Trophoblast cell (in vitro differentiated cells and primary cell): ENCODE measurements around the gene KCNJ16.

Experiments used
- DNase-seq, 2 donors: peaks; one replicate each; pipeline ENCODE4 v3.0.0-alpha.2; 2016
- H2AFZ ChIP-seq: 2 replicates; pipeline ENCODE4 v1.6.1; 2013; ENCODE audit warnings: low read length, moderate library complexity, mild to moderate bottlenecking; ENCODE audit not compliant: insufficient read depth, poor library complexity
- H2AK5ac ChIP-seq: 2 replicates; pipeline ENCODE4 v1.6.1; 2013; ENCODE audit warnings: mild to moderate bottlenecking, low read length
- H2BK120ac ChIP-seq: 2 replicates; pipeline ENCODE4 v1.6.1; 2013; ENCODE audit warnings: low read length, mild to moderate bottlenecking, moderate library complexity; ENCODE audit not compliant: insufficient read depth, poor library complexity
- H2BK12ac ChIP-seq: 2 replicates; pipeline ENCODE4 v1.6.1; 2013; ENCODE audit warnings: mild to moderate bottlenecking, low read length, moderate library complexity
- H2BK5ac ChIP-seq: 2 replicates; pipeline ENCODE4 v1.6.1; 2013; ENCODE audit warnings: low read length, low read depth, moderate library complexity, mild to moderate bottlenecking; ENCODE audit not compliant: poor library complexity
- H3K14ac ChIP-seq: 2 replicates; pipeline ENCODE4 v1.6.1; 2013; ENCODE audit warnings: mild to moderate bottlenecking, low read length
- H3K18ac ChIP-seq: 2 replicates; pipeline ENCODE4 v1.6.1; 2013; ENCODE audit warnings: mild to moderate bottlenecking, low read length
- H3K23ac ChIP-seq: 2 replicates; pipeline ENCODE4 v1.6.1; 2013; ENCODE audit warnings: low read length
- H3K27ac ChIP-seq: 2 replicates; pipeline ENCODE4 v1.5.1; 2013; ENCODE audit warnings: low read depth, mild to moderate bottlenecking, inconsistent platforms, low read length, moderate library complexity
- H3K27me3 ChIP-seq: 2 replicates; pipeline ENCODE4 v1.6.1; 2013; ENCODE audit warnings: inconsistent platforms, mild to moderate bottlenecking, low read length, moderate library complexity; ENCODE audit not compliant: insufficient read depth
- H3K36me3 ChIP-seq, 2 experiments: 1 replicate in 1 of 2; 2 replicates in 1 of 2; pipeline ENCODE4 v1.6.1; 2013; ENCODE audit warnings: low read length in 2 of 2, mild to moderate bottlenecking in 2 of 2, moderate library complexity in 1 of 2; ENCODE audit not compliant: insufficient read depth in 2 of 2, control insufficient read depth in 1 of 2
- H3K4ac ChIP-seq: 2 replicates; pipeline ENCODE4 v1.6.1; 2013; ENCODE audit warnings: low read depth, mild to moderate bottlenecking, low read length, moderate library complexity
- H3K4me1 ChIP-seq, 2 experiments: 1 replicate in 1 of 2; 2 replicates in 1 of 2; pipeline ENCODE4 v1.6.1; 2013; ENCODE audit warnings: low read length in 2 of 2, mild to moderate bottlenecking in 2 of 2, moderate library complexity in 1 of 2; ENCODE audit not compliant: insufficient read depth in 2 of 2, control insufficient read depth in 1 of 2
- H3K4me2 ChIP-seq: 2 replicates; pipeline ENCODE4 v1.6.1; 2013; ENCODE audit warnings: inconsistent platforms, mild to moderate bottlenecking, low read length, moderate library complexity
- H3K4me3 ChIP-seq: 2 replicates; pipeline ENCODE4 v1.5.1; 2013; ENCODE audit warnings: mild to moderate bottlenecking, low read depth, low read length, inconsistent platforms
- H3K79me1 ChIP-seq: one replicate; pipeline ENCODE4 v1.6.1; 2013; ENCODE audit warnings: low read length
- H3K79me2 ChIP-seq: 2 replicates; pipeline ENCODE4 v1.6.1; 2013; ENCODE audit warnings: low read length, mild to moderate bottlenecking; ENCODE audit not compliant: control insufficient read depth, insufficient read depth, poor library complexity
- H3K9ac ChIP-seq: 2 replicates; pipeline ENCODE4 v1.6.1; 2013; ENCODE audit warnings: mild to moderate bottlenecking, low read length
- H3K9me3 ChIP-seq: 2 replicates; pipeline ENCODE4 v1.6.1; 2013; ENCODE audit warnings: low read depth, mild to moderate bottlenecking, control low read depth, inconsistent platforms, low read length; ENCODE audit not compliant: insufficient read depth
- H4K12ac ChIP-seq: 2 replicates; pipeline ENCODE4 v1.6.1; 2013; ENCODE audit warnings: low read depth, mild to moderate bottlenecking, low read length, moderate library complexity
- H4K8ac ChIP-seq: 2 replicates; pipeline ENCODE4 v1.6.1; 2013; ENCODE audit warnings: low read depth, mild to moderate bottlenecking, low read length, moderate library complexity
- H4K91ac ChIP-seq: one replicate; pipeline ENCODE4 v1.6.1; 2013; ENCODE audit warnings: low read depth, mild to moderate bottlenecking, low read length, moderate library complexity
- WGBS: extraction: QIAGEN DNeasy Blood & Tissue Kit; methylation state at CpG from one replicate; pipeline ENCODE4 v1.1.7; 2013; ENCODE audit warnings: missing lambda C conversion rate; ENCODE audit not compliant: insufficient read length, insufficient coverage; ENCODE audit errors: extremely low coverage; 5-methylcytosine and 5-hydroxymethylcytosine counted together

KCNJ16 gene

GRCh38 chr17:70110443-70110880, 35.4 kb downstream of the KCNJ16 start:
- H4K91ac ChIP-seq = no peak overlapping the region
- H3K4me1 ChIP-seq = peaks cover 2 to 5% of the 10 kb centered on the region in 2 experiments
- H3K9me3 ChIP-seq = no peaks in the 10 kb centered on the region
- H3K4me2 ChIP-seq = no peak overlapping the region
- no peak for DNase-seq
- H3K4me3 ChIP-seq = no peak overlapping the region
- H4K12ac ChIP-seq = no peak overlapping the region
- H3K14ac ChIP-seq = no peak overlapping the region
- no peak overlapping the region for H3K4ac ChIP-seq
- no peak overlapping the region for H2AK5ac ChIP-seq
- H2AFZ ChIP-seq = no peak overlapping the region
- H3K79me1 ChIP-seq = no peaks in the 10 kb centered on the region
- H3K18ac ChIP-seq = no peak overlapping the region
- H4K8ac ChIP-seq = no peak overlapping the region
- H3K79me2 ChIP-seq = no peaks in the 10 kb centered on the region
- no peak overlapping the region for H3K27ac ChIP-seq
- H2BK12ac ChIP-seq = no peak overlapping the region
- H2BK5ac ChIP-seq = no peak overlapping the region
- H3K23ac ChIP-seq = no peak overlapping the region
- H2BK120ac ChIP-seq = no peak overlapping the region
- H3K27me3 ChIP-seq = no peaks in the 10 kb centered on the region
- no peak overlapping the region for H3K9ac ChIP-seq
- no peaks in the 10 kb centered on the region for H3K36me3 ChIP-seq
- WGBS = no CpG with 5 or more reads among the region's 7 CpGs

- H3K14ac ChIP-seq = no peak overlapping the region
- no peak overlapping the region for H3K23ac ChIP-seq
- peaks cover 2 to 5% of the 10 kb centered on the region in 2 experiments for H3K4me1 ChIP-seq
- H3K18ac ChIP-seq = no peak overlapping the region
- no peaks in the 10 kb centered on the region for H3K27me3 ChIP-seq
- no peak overlapping the region for H4K91ac ChIP-seq
- H3K9me3 ChIP-seq = no peaks in the 10 kb centered on the region
- no peaks in the 10 kb centered on the region for H3K36me3 ChIP-seq
- H4K12ac ChIP-seq = no peak overlapping the region
- no peak overlapping the region for H2AFZ ChIP-seq
- H3K79me2 ChIP-seq = no peaks in the 10 kb centered on the region
- WGBS = no CpG with 5 or more reads among the region's 4 CpGs
- no peak for DNase-seq
- H3K4me3 ChIP-seq = no peak overlapping the region
- no peak overlapping the region for H2BK120ac ChIP-seq
- H3K79me1 ChIP-seq = no peaks in the 10 kb centered on the region
- no peak overlapping the region for H4K8ac ChIP-seq
- no peak overlapping the region for H2BK12ac ChIP-seq
- no peak overlapping the region for H2BK5ac ChIP-seq
- H3K4me2 ChIP-seq = no peak overlapping the region
- H3K4ac ChIP-seq = no peak overlapping the region
- H2AK5ac ChIP-seq = no peak overlapping the region
- H3K27ac ChIP-seq = no peak overlapping the region
- H3K9ac ChIP-seq = no peak overlapping the region
Measured at GRCh38 chr17:70111201-70111600, 36.2 kb downstream of the KCNJ16 start.

GRCh38 chr17:70114405-70114804, 39.4 kb downstream of the KCNJ16 start:
- no CpG with 5 or more reads among the region's 2 CpGs for WGBS
- no peak overlapping the region for H3K4ac ChIP-seq
- no peak overlapping the region for H3K4me2 ChIP-seq
- no peak overlapping the region for H3K18ac ChIP-seq
- no peak overlapping the region for H2AK5ac ChIP-seq
- no peak overlapping the region for H3K23ac ChIP-seq
- peak in 1 of 2 donors; percentile 41 for DNase-seq
- no peak overlapping the region for H3K27ac ChIP-seq
- no peaks in the 10 kb centered on the region for H3K79me1 ChIP-seq
- peaks cover 3% of the 10 kb centered on the region for H3K9me3 ChIP-seq
- no peak overlapping the region for H3K4me3 ChIP-seq
- no peak overlapping the region for H2BK120ac ChIP-seq
- no peak overlapping the region for H4K12ac ChIP-seq
- H2AFZ ChIP-seq = no peak overlapping the region
- no peak overlapping the region for H2BK5ac ChIP-seq
- no peaks in the 10 kb centered on the region for H3K27me3 ChIP-seq
- peaks cover 2 to 5% of the 10 kb centered on the region in 2 experiments for H3K4me1 ChIP-seq
- H3K36me3 ChIP-seq = no peaks in the 10 kb centered on the region
- no peak overlapping the region for H3K14ac ChIP-seq
- no peak overlapping the region for H4K91ac ChIP-seq
- no peak overlapping the region for H2BK12ac ChIP-seq
- H3K9ac ChIP-seq = no peak overlapping the region
- H4K8ac ChIP-seq = no peak overlapping the region
- no peaks in the 10 kb centered on the region for H3K79me2 ChIP-seq

- H4K91ac ChIP-seq = no peak overlapping the region
- H2BK12ac ChIP-seq = no peak overlapping the region
- H2AFZ ChIP-seq = no peak overlapping the region
- DNase-seq = no peak
- H3K23ac ChIP-seq = no peak overlapping the region
- no peak overlapping the region for H4K12ac ChIP-seq
- H3K4me2 ChIP-seq = no peak overlapping the region
- H2BK120ac ChIP-seq = no peak overlapping the region
- no peak overlapping the region for H3K4me3 ChIP-seq
- no peaks in the 10 kb centered on the region for H3K36me3 ChIP-seq
- peaks cover 3% of the 10 kb centered on the region for H3K9me3 ChIP-seq
- H3K18ac ChIP-seq = no peak overlapping the region
- H2BK5ac ChIP-seq = no peak overlapping the region
- no peak overlapping the region for H3K4ac ChIP-seq
- H4K8ac ChIP-seq = no peak overlapping the region
- peaks cover 2 to 5% of the 10 kb centered on the region in 2 experiments for H3K4me1 ChIP-seq
- H3K27ac ChIP-seq = no peak overlapping the region
- no peak overlapping the region for H3K9ac ChIP-seq
- H3K27me3 ChIP-seq = no peaks in the 10 kb centered on the region
- H3K79me1 ChIP-seq = no peaks in the 10 kb centered on the region
- no peak overlapping the region for H3K14ac ChIP-seq
- H2AK5ac ChIP-seq = no peak overlapping the region
- no peaks in the 10 kb centered on the region for H3K79me2 ChIP-seq
Measured at GRCh38 chr17:70115126-70115525, 40.1 kb downstream of the KCNJ16 start.
